HG03045 (cell line): ENCODE results near the gene MAGEE1.

Source experiments
- ATAC-seq: cut with Tn5 transposase; IDR thresholded peaks from one replicate; pipeline ENCODE4 v1.9.1; 2021; ENCODE audit warnings: mild to moderate bottlenecking, moderate library complexity; ENCODE audit not compliant: unreplicated experiment

MAGEE1 gene

GRCh38 chrX:76427560-76428242 lies at the start of gene MAGEE1:
Gene MAGEE1 (plus strand): TSS chrX:76427710. CDS start chrX:76427931, 221 bp downstream.
- peak; percentile 91 for ATAC-seq

- no peak for ATAC-seq
Observed at GRCh38 chrX:76398970-76399369, 28.5 kb upstream of the MAGEE1 start.

GRCh38 chrX:76407795-76408194 lies 19.7 kb upstream of the MAGEE1 start:
- ATAC-seq: no peak

GRCh38 chrX:76420237-76420636 lies 7.3 kb upstream of the MAGEE1 start:
- ATAC-seq: no peak

GRCh38 chrX:76428243-76429130 lies 977 bp downstream of the MAGEE1 start:
- ATAC-seq: peak; percentile 37

GRCh38 chrX:76433219-76433618 lies 5.7 kb downstream of the MAGEE1 start:
- no peak for ATAC-seq

GRCh38 chrX:76434103-76434741 lies 6.7 kb downstream of the MAGEE1 start:
- ATAC-seq: no peak

GRCh38 chrX:76439188-76439587 lies 11.7 kb downstream of the MAGEE1 start:
- no peak for ATAC-seq

GRCh38 chrX:76453737-76454406 lies 26.4 kb downstream of the MAGEE1 start:
- ATAC-seq: no peak

- no peak for ATAC-seq
Observed at GRCh38 chrX:76454456-76454927, 27.0 kb downstream of the MAGEE1 start.

- no peak for ATAC-seq
Observed at GRCh38 chrX:76477353-76477752, 49.8 kb downstream of the MAGEE1 start.
